HG03280 (cell line): ENCODE measurements around the gene AHDC1.

Experiments
- ATAC-seq: cut with Tn5 transposase; IDR thresholded peaks from one replicate; pipeline ENCODE4 v1.9.1; 2021; ENCODE audit warnings: mild to moderate bottlenecking, moderate library complexity; ENCODE audit not compliant: unreplicated experiment

Gene AHDC1

DNA sequence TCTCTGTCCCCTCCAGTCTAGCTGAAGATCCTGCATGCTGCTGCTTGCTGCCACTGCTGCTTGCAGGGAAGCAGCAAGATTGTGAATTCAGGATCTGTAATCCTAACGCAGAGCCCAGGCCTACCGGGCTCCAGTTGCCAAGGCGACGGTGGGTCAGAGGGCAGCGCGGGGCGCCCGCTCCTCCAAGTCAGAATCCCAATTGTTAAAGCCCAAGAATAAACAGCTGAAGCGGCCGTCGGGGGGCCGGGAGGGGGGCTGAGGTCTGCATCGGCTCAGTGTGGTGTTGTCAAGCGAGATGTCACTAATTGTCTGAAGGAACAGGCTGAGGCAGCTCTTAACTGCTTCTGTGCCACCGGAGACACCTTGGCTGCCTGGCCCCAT is 36.8 kb downstream of the AHDC1 start:
- no peak for ATAC-seq

DNA sequence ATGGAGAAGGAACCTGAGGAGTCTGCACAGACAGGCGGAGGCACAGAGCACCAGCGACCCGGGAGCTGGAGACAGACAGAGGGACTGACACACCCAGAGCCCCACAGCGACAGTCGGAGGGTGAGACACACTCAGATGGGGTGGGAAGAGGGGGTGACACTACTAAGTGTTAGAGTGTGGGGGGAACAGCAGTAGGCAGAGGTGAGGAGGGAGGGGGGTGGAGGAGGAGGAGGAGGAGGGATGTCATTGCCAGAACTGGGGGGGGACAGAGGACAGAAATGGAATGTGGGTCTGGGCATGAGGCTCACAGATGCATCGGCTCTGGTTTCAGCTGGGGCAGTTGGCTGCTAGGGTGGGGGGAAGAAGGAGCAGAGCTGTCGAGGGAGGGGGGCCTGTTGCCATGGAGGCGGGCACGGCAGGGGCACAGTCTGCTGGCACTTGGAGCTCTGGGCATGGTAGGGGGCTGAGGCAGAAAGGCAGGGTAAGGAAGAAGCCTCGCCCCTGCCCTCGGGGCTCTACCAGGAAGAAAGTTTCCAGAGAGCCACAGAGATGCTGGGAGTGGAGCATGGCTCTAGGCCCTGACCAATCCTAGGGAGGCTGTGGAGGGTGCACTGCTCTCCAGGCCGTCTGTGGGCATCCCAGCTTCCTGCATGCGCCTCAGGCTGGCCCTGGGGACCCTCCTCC is 37.3 kb downstream of the AHDC1 start:
- ATAC-seq, result no peak

DNA sequence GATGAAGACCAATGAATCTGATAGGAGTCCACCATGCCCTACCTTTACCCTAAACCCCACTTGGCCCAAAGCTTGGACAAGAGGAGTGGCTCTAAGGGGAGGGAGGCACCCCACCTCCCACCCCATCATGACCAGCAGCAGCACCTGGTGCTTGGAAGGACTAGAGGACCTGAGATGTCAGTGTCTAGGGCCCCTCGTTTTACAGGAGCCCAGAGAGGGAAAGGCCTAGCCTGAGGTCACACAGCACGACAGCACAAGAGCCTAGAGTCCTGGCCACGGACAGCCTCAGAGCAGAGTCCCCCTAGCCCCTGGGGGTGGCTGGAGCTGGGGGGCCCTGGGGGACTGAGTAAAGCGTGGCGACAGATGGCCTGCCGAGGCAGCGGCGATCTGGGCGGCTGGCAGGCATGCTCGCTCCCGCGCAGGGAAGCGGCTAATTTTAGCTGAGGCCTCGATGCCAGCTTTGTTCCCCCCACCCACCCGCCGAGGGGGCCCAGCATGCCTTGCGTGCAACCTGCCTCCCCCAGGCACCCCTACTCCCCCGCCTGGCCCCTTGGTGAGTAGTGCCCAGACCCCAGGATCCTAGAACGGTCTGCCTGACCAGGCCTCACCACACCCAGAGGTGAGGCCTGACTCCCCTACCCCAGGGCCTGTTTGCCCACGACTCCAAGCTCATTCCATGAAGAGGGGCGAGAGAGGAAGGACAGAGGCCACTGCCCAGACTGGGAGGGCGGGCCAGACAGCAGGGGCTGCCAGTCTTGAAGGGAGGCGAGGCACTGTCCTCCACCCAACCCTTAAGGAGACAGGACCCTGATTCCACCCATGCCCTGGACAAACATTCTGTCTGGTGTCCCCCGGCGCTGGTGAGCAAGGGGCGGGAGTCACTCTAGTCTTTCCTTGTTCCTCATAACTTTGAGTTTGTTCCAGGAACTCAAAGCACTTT is 39.0 kb downstream of the AHDC1 start:
- no peak for ATAC-seq

DNA sequence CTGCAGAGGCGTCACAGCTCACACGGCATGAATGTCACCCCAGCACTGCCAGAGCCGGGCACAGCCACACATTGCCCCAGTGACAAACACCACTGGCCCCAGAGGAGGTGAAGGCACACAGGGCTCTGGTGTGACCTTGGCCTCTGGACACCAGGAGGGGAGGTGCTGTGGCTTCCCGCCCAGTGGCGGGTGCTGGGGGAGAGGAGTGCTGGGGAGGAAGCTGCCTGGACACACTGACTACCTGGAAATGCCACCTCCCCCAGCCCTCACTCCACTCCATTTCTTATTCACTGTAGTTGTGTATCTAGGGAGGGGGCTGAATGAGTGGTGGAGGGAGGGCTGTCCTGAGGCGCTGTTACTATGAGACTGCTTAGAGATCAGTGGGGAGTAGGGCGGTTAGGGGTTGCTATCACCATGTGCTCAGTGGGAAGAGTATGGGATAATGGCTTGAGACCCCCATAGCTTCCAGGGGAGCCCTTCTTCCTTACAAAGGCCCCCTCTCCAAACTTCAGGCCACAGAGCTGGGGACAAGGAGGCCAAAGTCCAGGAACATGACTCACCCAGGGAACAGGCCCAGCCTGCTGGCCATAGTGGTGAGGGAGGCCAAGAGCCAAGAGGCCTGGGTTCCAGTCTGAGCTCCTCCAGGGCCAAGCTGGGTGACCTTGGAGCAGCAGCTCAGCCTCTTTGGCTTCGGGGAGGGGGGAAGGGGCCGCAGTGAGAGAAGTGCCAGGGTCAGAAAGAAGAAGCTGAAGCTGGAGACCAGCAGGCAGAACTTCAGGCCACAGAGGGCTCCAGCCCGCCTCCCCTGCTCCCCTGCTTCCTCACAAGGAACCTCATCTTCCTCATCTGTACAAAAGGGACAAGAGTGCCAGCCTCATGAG is 40.1 kb downstream of the AHDC1 start:
- ATAC-seq, result no peak

DNA sequence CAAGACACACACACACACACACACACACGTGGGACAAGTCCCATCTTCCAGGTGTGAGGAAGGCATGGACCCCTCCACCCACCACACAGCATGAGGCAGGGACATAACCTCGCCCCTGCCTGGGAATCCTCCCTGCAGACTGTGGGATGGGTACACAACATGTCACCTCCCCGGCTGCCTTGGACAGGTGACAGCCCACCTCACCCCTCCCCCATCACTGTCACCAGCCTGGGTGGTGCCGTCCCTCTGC is 40.7 kb downstream of the AHDC1 start:
- no peak for ATAC-seq

DNA sequence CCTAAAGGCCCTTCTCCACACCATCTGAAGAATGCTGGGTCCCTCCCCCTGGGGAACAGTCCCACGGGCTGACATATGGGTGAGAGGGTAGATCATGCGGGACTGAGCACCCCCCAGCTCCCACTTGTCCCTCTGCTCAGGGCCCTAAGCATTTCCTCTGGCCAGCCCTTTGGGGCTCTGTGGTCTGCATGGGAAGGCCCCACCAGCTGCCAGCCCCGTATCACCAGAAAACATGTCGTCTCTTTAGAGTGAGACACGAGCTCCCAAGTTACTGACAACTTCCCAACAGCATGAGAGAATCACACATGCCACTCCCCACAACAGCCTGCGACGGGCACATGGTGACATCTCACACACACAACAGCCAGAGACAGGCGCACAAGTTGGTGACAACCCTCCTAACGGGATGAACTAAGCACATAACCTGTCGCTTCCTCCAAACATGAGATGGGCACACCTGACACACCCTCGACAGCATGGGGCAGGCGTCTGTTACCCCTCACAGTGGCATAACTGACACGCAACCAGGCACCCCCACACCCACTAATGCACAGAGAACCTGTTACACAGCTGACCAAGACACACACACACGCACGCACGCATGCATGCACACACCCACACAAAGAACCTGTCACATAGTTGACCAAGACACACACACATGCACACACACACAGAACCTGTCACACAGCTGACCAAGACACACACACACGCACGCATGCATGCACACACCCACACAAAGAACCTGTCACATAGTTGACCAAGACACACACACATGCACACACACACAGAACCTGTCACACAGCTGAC is 41.2 kb downstream of the AHDC1 start:
- no peak for ATAC-seq

DNA sequence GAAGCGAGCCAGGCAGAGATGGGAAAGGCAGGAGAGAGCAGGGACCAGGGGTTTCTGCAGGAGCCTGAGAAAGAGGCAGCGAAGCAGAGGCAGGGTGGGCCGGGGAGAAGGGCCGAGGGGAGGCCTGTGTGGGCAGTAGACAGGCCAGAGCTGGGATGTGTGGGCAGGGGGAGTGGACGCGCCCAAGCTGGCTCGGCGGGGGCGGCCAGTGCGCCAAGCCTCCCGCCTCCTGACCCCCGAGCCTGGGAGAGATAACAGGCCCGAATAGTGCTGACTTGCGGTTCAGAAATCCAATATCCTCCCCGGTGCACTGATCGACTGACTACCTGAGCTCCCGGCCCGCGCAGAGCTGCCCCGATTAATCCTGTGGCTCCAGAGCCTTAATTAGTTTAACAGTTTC is 41.9 kb downstream of the AHDC1 start:
- ATAC-seq, result no peak

DNA sequence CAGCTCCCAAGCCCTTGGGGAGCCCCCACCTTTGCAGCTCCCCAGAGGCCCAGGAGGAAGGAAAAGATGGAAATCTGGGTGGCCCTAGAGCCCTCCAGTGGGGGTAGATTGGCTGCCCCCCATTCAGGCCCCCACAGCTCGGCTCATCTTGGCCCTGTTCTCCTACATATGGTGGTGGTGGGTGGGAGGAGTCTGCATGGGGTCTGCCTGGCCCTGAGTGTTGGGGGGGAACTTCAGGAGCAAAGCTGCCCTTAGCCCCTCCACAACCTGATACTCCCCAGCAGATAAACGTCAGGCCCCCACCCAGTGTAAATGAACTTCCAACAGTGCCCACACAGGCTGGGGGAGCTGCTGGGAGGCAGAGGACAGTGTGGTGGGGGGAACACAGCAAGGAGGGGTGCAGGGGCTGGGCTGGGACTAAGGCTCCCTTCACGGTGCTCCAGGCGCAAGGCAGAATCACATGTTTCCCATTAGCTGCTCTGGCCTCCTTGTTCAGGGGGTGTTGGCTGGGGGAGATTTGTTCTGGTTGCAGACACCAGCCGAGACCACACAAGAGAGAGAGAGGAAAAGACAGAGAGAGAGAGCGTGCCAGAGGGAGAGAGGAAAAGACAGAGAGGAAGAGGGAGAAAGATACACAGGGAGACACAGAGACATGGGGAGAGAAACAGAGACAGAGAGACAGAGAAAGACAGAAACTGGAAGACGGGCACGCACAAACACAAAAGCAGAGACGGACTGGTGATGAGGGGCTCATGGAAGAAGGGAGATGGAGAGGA is 42.6 kb downstream of the AHDC1 start:
- no peak for ATAC-seq

DNA sequence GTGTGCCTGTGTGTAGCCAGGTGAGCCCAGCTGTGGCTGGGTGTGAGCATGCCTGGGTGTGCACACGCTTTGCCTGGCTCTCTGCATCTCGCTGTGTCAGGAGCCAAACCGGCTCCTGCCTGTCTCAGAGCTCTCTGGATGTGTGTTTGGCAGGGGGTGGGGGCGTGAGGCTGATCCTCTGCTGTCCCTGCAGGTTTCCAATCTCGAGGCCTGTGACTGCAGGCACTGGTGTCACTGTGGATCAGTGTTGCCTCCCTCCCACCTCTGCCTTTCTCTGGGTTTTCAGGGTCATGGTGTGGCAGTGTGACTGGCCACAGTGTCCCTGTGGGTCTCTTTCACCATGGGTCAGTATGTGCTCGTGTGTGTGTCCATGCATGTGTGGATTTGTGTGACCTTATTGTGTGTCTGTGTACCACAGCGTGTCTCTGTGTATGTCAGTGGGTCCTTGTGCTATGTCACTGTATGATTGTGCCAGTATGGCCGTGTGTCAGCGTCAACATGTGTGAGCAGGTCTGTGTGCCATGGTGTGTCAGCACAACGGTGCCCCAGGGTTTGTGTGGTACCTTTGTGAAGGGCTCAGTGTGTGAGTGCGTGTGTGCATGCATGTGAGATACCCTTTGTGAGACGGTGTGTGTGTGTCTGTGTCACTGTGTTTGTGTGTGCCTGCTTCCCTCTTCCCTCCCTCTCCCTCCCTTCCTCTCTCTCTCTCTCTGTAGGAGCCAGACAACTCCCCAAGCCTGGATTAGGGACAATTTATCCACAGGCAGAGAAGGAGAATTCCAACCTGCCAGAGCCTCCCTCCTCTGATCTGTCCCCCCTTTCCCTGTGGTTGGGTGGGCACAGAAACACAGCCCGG is 43.4 kb downstream of the AHDC1 start:
- no peak for ATAC-seq

DNA sequence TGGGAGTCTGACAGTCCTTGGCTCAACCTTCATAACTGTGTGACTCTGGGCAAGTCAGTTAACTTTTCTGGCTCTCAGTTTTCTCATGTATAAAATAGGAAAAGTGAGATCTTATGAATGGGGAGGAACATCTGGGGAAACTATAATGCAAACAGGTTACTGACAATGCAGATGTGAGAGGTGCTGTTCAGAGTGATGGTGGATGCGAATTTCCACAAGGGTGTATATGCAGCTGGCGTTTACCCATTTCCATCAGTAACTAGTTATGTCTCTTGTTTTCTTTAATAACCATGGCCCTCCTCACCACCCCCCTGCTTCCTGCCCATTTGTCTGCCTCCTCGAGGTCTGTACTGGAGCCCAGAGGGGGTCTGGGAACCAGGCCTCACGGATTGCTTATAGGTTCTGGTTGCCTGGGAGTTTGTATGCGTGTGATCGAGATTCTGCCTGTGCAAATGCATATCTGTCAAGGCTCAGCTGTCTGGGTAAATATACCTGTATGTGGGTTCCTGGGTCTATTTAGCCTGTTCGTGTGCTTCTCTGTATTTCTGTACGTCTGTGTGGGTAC is 44.4 kb downstream of the AHDC1 start:
- ATAC-seq, result no peak

DNA sequence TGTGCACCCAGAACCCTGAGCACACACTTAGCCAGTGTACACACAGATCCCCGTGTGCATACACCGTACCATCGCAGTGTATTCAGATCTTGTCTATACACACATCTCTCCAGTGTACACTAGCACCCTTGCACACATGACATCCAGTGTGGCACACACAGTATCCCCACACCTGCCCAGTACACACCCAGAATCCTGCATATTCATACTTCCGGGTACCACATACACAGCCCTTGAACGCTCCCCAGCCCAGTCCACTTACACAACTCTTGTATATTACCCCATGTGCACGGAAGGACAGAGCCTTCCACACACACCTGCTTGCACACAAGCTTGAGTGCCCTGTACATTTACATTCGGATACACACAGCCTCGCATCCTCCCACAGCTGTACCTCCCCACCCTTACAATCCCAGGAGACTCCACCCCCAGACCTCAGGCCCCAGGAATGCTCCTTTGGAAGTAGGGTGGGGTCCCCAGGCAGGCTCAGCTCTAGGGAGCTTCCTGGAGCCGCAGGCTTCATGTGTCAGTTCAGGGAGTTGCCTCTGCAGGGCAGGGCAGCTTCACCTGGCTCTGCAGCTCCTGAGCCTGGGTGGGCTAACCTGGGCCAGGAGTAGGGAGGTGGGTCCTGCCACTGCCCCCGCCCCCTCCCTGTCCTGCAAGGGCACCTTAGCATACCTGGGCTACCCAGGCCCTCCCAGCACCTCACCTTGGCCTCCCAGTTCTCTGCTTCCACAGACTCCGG is 46.2 kb downstream of the AHDC1 start:
- no peak for ATAC-seq

DNA sequence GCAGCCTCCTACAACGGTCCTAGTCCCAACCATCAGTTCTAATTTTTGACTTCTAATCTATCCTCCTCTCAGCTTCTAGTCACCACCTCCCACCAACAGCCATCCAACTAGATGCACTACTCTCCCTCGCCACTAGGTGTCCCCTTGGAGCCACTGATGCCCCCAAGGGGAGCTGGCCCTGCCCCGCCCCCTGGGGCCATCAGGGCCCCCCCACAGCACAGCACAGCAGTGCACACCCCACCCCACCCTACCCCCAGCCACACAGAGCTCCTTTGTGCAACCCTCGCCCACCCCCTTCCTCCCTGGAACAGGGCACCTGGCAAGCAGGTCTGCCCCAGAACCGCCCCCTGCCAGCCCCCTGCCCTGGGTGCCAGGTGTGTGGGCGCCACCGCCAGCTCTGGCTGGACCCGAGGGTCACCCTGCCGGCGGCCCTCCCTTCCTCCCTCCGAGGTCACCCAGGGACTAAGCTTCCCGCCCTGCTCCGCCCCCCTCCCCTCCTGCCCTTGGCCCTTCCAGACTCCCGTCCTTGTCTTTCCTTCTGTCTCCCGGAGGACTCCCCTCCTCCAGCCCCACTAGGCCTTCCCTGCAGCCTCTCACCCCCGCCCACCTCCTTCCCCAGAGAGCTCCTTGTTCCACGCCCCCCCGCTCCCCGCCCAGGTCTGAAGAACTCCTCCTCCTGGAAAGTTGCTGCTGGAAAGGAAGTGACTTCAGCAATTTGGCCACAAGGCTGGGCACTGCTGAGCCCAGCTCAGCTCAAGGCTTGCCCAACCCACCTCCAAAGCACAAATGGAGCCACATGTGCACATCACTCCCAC is 47.0 kb downstream of the AHDC1 start:
- ATAC-seq, result no peak

DNA sequence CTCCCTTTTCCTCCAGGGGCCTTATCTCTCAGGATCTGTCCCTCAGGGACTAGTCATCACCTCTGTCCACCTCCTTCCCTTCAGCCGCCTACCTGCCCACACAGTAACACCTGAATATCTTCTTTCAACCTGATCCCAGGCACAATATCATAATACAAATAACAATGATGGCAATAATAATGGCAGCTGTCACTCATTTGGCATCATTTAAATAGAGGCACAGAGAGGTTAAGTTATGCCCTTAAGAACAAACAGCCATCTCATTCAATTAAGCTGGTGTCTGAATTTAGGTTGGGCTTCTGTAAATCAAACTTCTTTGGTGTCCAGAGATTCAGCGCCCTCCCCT is 47.5 kb downstream of the AHDC1 start:
- no peak for ATAC-seq

DNA sequence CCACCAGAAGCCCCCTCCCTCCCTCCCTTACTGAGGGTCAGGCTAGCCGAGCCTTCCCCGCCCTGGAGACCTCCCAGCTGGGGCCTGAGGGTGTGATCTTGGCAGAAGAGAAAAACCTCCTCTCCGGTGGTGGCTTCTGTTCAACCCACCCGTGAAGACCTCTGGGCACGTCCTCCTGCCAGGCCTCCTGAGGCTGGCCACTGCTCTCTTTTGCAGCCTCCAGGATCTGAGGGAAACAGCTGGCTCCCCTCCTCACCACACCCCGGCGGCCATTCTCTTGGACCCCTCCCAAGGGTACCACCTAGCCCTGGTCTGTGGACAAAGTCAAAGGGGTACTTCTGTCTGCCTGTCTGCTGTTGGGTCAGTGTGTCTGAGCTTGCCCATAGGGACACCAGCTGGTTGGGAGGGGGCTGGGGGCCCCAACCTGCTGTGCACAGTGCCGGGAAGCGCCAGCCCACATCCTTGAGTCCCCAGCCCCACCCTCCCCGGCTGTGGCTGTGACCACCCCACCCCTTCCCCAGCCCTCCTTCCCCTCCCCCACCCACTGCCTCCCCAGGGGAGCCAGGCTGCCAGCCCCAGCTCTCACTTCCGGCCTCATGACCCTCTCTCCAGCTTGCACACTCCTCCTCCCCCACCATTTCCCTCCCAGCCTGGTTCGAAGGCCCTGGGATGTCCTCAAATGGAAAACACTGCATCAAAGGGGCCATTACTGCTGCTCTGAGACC is 48.1 kb downstream of the AHDC1 start:
- ATAC-seq, result no peak

DNA sequence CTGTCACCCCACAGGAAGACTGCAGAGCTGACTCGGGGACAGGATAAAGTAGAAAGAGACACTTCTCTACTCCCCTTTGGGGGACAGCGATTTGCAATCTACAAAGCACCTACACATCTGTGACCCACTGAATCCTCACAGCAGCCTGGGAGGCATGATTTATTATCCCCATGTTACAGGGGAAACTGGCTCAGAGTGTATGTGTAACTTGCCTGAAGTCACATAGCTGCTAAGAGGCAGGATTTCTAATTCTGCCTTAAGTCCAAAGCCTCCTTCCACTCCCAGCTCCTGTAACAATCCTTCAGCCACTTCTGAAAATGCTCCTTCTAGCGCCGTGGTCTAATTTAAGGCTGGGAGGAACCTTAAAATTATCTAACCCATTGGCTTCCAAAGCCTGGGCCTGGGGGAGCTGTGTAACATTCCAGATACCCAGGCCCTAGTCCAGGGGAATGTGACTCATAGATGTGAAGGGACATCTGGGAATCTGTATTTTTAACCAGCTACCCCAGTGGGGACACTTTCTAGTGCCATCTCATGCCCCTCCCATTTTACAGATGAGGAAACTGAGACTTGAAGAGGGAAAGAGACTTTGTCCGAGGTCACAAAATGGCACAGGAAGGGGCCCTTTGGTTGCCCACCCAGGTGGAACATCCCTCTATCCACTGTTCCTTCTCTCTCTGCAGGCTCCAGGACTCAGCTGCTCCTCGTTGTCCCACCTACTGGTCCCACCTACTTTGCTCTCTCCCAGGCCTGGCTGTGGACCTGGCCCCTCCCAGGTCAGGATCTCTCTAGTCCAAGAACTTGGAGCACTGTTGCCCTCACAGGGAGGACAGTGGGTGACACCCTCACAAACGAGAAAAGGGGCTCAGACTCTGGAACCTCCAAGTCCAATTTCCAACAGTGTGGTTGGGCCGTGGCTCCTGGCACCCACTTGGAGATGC is 48.9 kb downstream of the AHDC1 start:
- no peak for ATAC-seq

DNA sequence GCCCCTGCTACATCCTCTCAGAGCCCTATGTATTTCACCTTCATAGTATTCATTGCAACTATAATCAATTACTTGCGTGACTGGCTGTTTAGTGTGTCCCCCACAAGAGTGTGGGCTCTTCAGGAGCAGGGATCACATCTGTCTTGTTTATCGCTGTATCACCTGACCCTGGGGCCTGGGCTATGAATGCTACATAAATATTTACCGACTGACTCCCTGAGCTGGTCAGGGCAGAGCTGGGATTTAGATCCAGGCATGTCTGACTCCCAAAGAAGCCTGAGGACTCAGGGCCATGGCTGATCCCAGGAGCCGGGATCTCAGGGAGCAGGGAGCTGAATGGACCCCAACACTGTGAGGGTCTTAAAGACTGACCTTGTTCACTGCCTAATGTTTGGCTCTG is 49.7 kb downstream of the AHDC1 start:
- no peak for ATAC-seq
